CD4-positive, alpha-beta memory T cell (primary cell): ENCODE data around the gene NEK1. TPM values are rescaled to one million over a fixed set of nuclear protein-coding genes. Genes with fewer than 3 reads are reported as not detected.
A peak's percentile ranks its signal among the peaks of the same experiment; 100 is the strongest.
"Not testable (repeated sequence)": the region's sequence is repeated elsewhere in the genome, so short reads cannot be mapped to it uniquely, and the experiment has no call there.

Experiments used
- CTCF ChIA-PET: fragments of 350-600 bp; sonication (Branson Sonifier 250); formaldehyde crosslinking; loops from one replicate; lab custom pipeline; 2021; ENCODE audit warnings: inconsistent platforms; ENCODE audit not compliant: partially characterized antibody; lab: Charles Lee
- POLR2A ChIA-PET: fragments of 350-600 bp; sonication (Branson Sonifier 250); formaldehyde crosslinking; loops from one replicate; lab custom pipeline; 2021; ENCODE audit not compliant: partially characterized antibody; lab: Charles Lee
- DNase-seq, 5 donors: peaks; one replicate each; pipeline versions ENCODE4 v3.0.0 to v3.0.0-alpha.2; 2020 to 2022; ENCODE audit warnings: mixed read lengths in 1 of 5
- H3K27ac ChIP-seq: one replicate; pipeline ENCODE4 v1.7.0; 2013; ENCODE audit warnings: low read depth, low read length
- H3K27me3 ChIP-seq: 2 replicates; pipeline ENCODE4 v1.7.0; 2013; ENCODE audit warnings: mild to moderate bottlenecking, low read length, moderate library complexity; ENCODE audit not compliant: insufficient read depth
- H3K36me3 ChIP-seq: 2 replicates; pipeline ENCODE4 v1.7.0; 2013; ENCODE audit warnings: mild to moderate bottlenecking, low read length, moderate library complexity; ENCODE audit not compliant: insufficient read depth
- H3K4me1 ChIP-seq: 2 replicates; pipeline ENCODE4 v1.7.0; 2013; ENCODE audit warnings: mild to moderate bottlenecking, low read length, moderate library complexity; ENCODE audit not compliant: insufficient read depth
- H3K4me3 ChIP-seq, 2 donors: one replicate each; pipeline ENCODE4 v1.7.0; 2013; ENCODE audit warnings: low read length in 2 of 2, mild to moderate bottlenecking in 1 of 2
- H3K9me3 ChIP-seq, 2 donors: one replicate each; pipeline ENCODE4 v1.7.0; 2013; ENCODE audit warnings: low read length in 2 of 2, control low read depth in 1 of 2; ENCODE audit not compliant: control insufficient read depth in 1 of 2
- H3K27ac Mint-ChIP-seq, 7 donors: one replicate each; pipeline ENCODE4 v1.8.0; 2020 to 2021; ENCODE audit warnings: mixed read lengths in 7 of 7, mild to moderate bottlenecking in 6 of 7, inconsistent platforms in 3 of 7, moderate library complexity in 3 of 7
- H3K27me3 Mint-ChIP-seq, 2 donors: one replicate each; pipeline ENCODE4 v1.8.0; 2020 to 2021; ENCODE audit warnings: mixed read lengths in 2 of 2
- H3K36me3 Mint-ChIP-seq, 2 donors: one replicate each; pipeline ENCODE4 v1.8.0; 2020 to 2021; ENCODE audit warnings: mixed read lengths in 2 of 2, inconsistent platforms in 1 of 2, mild to moderate bottlenecking in 1 of 2
- H3K4me1 Mint-ChIP-seq, 4 donors: one replicate each; pipeline ENCODE4 v1.8.0; 2020 to 2021; ENCODE audit warnings: mixed read lengths in 4 of 4, mild to moderate bottlenecking in 1 of 4
- H3K4me3 Mint-ChIP-seq, 8 donors: one replicate each; pipeline ENCODE4 v1.8.0; 2020 to 2021; ENCODE audit warnings: mixed read lengths in 8 of 8, mild to moderate bottlenecking in 7 of 8, moderate library complexity in 6 of 8, inconsistent platforms in 3 of 8
- H3K9me3 Mint-ChIP-seq, 8 donors: one replicate each; pipeline ENCODE4 v1.8.0; 2020 to 2021; ENCODE audit warnings: mixed read lengths in 8 of 8, mild to moderate bottlenecking in 5 of 8, inconsistent platforms in 3 of 8, moderate library complexity in 1 of 8
- intact Hi-C: fragments of 100-400 bp; cut with micrococcal nuclease; formaldehyde crosslinking; loops from one replicate; pipeline ENCODE4 v1.15.1; 2023
- polyA plus RNA-seq, 2 donors: library from polyadenylated mRNA; unstranded; fragments of 300-500 nt; fragmentation: Illumina TruSeq; gene quantifications; one replicate each; pipeline ENCODE4 v1.2.3, GENCODE V29; 2021
- total RNA-seq, 2 experiments: library from RNA; stranded (reverse); gene quantifications; one replicate each; pipeline ENCODE4 v1.2.3, GENCODE V29; 2021

NEK1 gene
- total and polyA plus RNA-seq, 4 experiments from 2014 or later: 6.1 to 24.1 (median 13.9) TPM

GRCh38 chr4:169627307-169627706 is 14.9 kb upstream of the NEK1 start:
- intact Hi-C loops: no loop called here
- CTCF ChIA-PET: interaction anchor here (2.8 kb wide), 1 partner anchor 15 kb away, joined by 13 read pairs; the partner anchor contains the start of gene NEK1

GRCh38 chr4:169626331-169627282 is 14.2 kb upstream of the NEK1 start:
- Histone ChIP-seq H3K4me1 (peaks cover 18% of the 10 kb centered on the region), H3K36me3 (no peaks in the 10 kb centered on the region), H3K27me3 (no peaks in the 10 kb centered on the region), H3K27ac (no peak overlapping the region), H3K9me3 (no peaks in the 10 kb centered on the region), H3K4me3 (no peak overlapping the region)
- no peaks in the 10 kb centered on the region for H3K27me3 Mint-ChIP-seq
- CTCF ChIA-PET: interaction anchor here (0.6 to 2.8 kb wide), 3 partner anchors 14 to 705 kb away, joined by 3 to 13 read pairs (median 3); partner anchors contain the start of gene NEK1
- no peak overlapping the region for H3K4me3 Mint-ChIP-seq
- POLR2A ChIA-PET: no interaction called here
- intact Hi-C loops: no loop called here
- H3K36me3 Mint-ChIP-seq: peaks cover 0 to 5% of the 10 kb centered on the region in 2 donors
- DNase-seq: no peak
- H3K9me3 Mint-ChIP-seq: no peaks in the 10 kb centered on the region
- H3K4me1 Mint-ChIP-seq: peaks cover 45 to 72% (median 59%) of the 10 kb centered on the region in 4 donors
- peak overlapping the region in 6 of 7 donors; percentile 13 to 83 (median 40) for H3K27ac Mint-ChIP-seq

More at GRCh38 chr4:169627307-169627706, 14.9 kb upstream of the NEK1 start:
- H3K4me3 Mint-ChIP-seq: no peak overlapping the region
- H3K4me3 ChIP-seq: no peak overlapping the region
- H3K27me3 ChIP-seq: no peaks in the 10 kb centered on the region
- H3K9me3 ChIP-seq: no peaks in the 10 kb centered on the region
- peaks cover 0 to 7% of the 10 kb centered on the region in 2 donors for H3K36me3 Mint-ChIP-seq
- H3K9me3 Mint-ChIP-seq: no peaks in the 10 kb centered on the region
- H3K4me1 ChIP-seq: peaks cover 11% of the 10 kb centered on the region
- peak overlapping the region in 5 of 7 donors; percentile 13 to 58 (median 39) for H3K27ac Mint-ChIP-seq
- H3K27me3 Mint-ChIP-seq: no peaks in the 10 kb centered on the region
- DNase-seq: no peak
- POLR2A ChIA-PET: no interaction called here
- no peak overlapping the region for H3K27ac ChIP-seq
- peaks cover 38 to 70% (median 58%) of the 10 kb centered on the region in 4 donors for H3K4me1 Mint-ChIP-seq
- H3K36me3 ChIP-seq: no peaks in the 10 kb centered on the region

- H3K27ac ChIP-seq: no peak overlapping the region
- ChIA-PET POLR2A (no interaction called here), CTCF (interaction anchor here (1.2 to 2.8 kb wide), 2 partner anchors 13 to 29 kb away, joined by 3 to 13 read pairs; partner anchors contain the start of gene NEK1)
- no peaks in the 10 kb centered on the region for H3K9me3 ChIP-seq
- no peak overlapping the region for H3K4me3 Mint-ChIP-seq
- intact Hi-C loops: no loop called here
- H3K9me3 Mint-ChIP-seq: no peaks in the 10 kb centered on the region
- H3K36me3 Mint-ChIP-seq: peaks cover 0 to 6% of the 10 kb centered on the region in 2 donors
- peaks cover 22% of the 10 kb centered on the region for H3K4me1 ChIP-seq
- H3K4me3 ChIP-seq: no peak overlapping the region
- peak overlapping the region; percentile 9 to 83 (median 32) for H3K27ac Mint-ChIP-seq
- peaks cover 44 to 72% (median 59%) of the 10 kb centered on the region in 4 donors for H3K4me1 Mint-ChIP-seq
- H3K27me3 ChIP-seq: no peaks in the 10 kb centered on the region
- DNase-seq: no peak
- no peaks in the 10 kb centered on the region for H3K27me3 Mint-ChIP-seq
- no peaks in the 10 kb centered on the region for H3K36me3 ChIP-seq
Observed at GRCh38 chr4:169625886-169626285, 13.5 kb upstream of the NEK1 start.

- Mint-ChIP-seq H3K27ac (peak overlapping the region in 3 of 7 donors; percentile 12 to 38 (median 24)), H3K4me1 (peaks cover 46 to 82% (median 63%) of the 10 kb centered on the region in 4 donors), H3K36me3 (peaks cover 0 to 14% of the 10 kb centered on the region in 2 donors)
- H3K27ac ChIP-seq, H3K27me3 ChIP-seq, DNase-seq, H3K4me3 Mint-ChIP-seq, H3K4me3 ChIP-seq, intact Hi-C loops, H3K36me3 ChIP-seq, H3K27me3 Mint-ChIP-seq, H3K9me3 ChIP-seq, H3K9me3 Mint-ChIP-seq: not testable (repeated sequence)
- ChIA-PET POLR2A (interaction anchor here (0.9 kb wide), 1 partner anchor 12 kb away, joined by 3 read pairs; no protein-coding TSS in a partner anchor), CTCF (interaction anchor here (1.1 to 1.6 kb wide), 2 partner anchors 11 to 16 kb away, joined by 3 to 10 read pairs; partner anchors contain the start of gene NEK1)
- peaks cover 26% of the 10 kb centered on the region for H3K4me1 ChIP-seq
Observed at GRCh38 chr4:169624012-169624411, 11.6 kb upstream of the NEK1 start.

GRCh38 chr4:169622566-169622965 is 10.2 kb upstream of the NEK1 start:
- H3K4me3 Mint-ChIP-seq: peak overlapping the region; percentile 1 to 96 (median 82)
- ChIA-PET CTCF (interaction anchor here (2.3 kb wide), 1 partner anchor 10 kb away, joined by 12 read pairs; the partner anchor contains the start of gene NEK1), POLR2A (interaction anchor here (1.0 to 3.4 kb wide), 2 partner anchors 11 to 35 kb away, joined by 3 to 29 read pairs; partner anchors contain the start of gene NEK1)
- Histone ChIP-seq H3K27ac (peak overlapping the region; percentile 28), H3K36me3 (no peaks in the 10 kb centered on the region), H3K4me1 (peaks cover 38% of the 10 kb centered on the region), H3K4me3 (no peak overlapping the region), H3K9me3 (no peaks in the 10 kb centered on the region), H3K27me3 (no peaks in the 10 kb centered on the region)
- no peaks in the 10 kb centered on the region for H3K9me3 Mint-ChIP-seq
- intact Hi-C loops: loop anchor here (1.0 to 2.0 kb wide), 3 partner anchors 14 to 1142 kb away; partner anchors contain the start of gene DDX60L
- H3K4me1 Mint-ChIP-seq: peaks cover 48 to 86% (median 67%) of the 10 kb centered on the region in 4 donors
- H3K27ac Mint-ChIP-seq: peak overlapping the region; percentile 80 to 99 (median 90)
- peak in 1 of 5 donors; percentile 8 for DNase-seq
- no peaks in the 10 kb centered on the region for H3K27me3 Mint-ChIP-seq
- H3K36me3 Mint-ChIP-seq: peaks cover 0 to 13% of the 10 kb centered on the region in 2 donors

- H3K4me3 Mint-ChIP-seq: peak overlapping the region; percentile 70 to 97 (median 84)
- intact Hi-C loops: loop anchor here (1.0 to 2.0 kb wide), 3 partner anchors 15 to 1141 kb away; partner anchors contain the start of gene DDX60L
- peak overlapping the region; percentile 46 for H3K27ac ChIP-seq
- CTCF ChIA-PET: interaction anchor here (2.3 kb wide), 1 partner anchor 10 kb away, joined by 12 read pairs; the partner anchor contains the start of gene NEK1
- POLR2A ChIA-PET: interaction anchor here (1.0 to 3.4 kb wide), 3 partner anchors 10 to 612 kb away, joined by 3 to 29 read pairs (median 12); partner anchors contain the start of genes CBR4 and NEK1
- H3K27me3 Mint-ChIP-seq: no peaks in the 10 kb centered on the region
- H3K27me3 ChIP-seq: no peaks in the 10 kb centered on the region
- peaks cover 0 to 13% of the 10 kb centered on the region in 2 donors for H3K36me3 Mint-ChIP-seq
- H3K4me1 ChIP-seq: peaks cover 38% of the 10 kb centered on the region
- peak overlapping the region in 1 of 2 donors; percentile 28 for H3K4me3 ChIP-seq
- H3K4me1 Mint-ChIP-seq: peaks cover 44 to 86% (median 64%) of the 10 kb centered on the region in 4 donors
- H3K9me3 ChIP-seq: no peaks in the 10 kb centered on the region
- no peaks in the 10 kb centered on the region for H3K36me3 ChIP-seq
- peak; percentile 71 to 82 (median 78) for DNase-seq
- peak overlapping the region; percentile 86 to 99 (median 94) for H3K27ac Mint-ChIP-seq
- H3K9me3 Mint-ChIP-seq: no peaks in the 10 kb centered on the region
Observed at GRCh38 chr4:169621731-169622492, 9.5 kb upstream of the NEK1 start.
